HG02678 (cell line): ENCODE data around the gene CFAP210.
"Not testable (repeated sequence)": the region's sequence is repeated elsewhere in the genome, so short reads cannot be mapped to it uniquely, and the experiment has no call there.

ENCODE experiments used
- ATAC-seq: cut with Tn5 transposase; IDR thresholded peaks from one replicate; pipeline ENCODE4 v1.9.1; 2021; ENCODE audit warnings: mild to moderate bottlenecking, moderate library complexity; ENCODE audit not compliant: unreplicated experiment

The CFAP210 gene

DNA sequence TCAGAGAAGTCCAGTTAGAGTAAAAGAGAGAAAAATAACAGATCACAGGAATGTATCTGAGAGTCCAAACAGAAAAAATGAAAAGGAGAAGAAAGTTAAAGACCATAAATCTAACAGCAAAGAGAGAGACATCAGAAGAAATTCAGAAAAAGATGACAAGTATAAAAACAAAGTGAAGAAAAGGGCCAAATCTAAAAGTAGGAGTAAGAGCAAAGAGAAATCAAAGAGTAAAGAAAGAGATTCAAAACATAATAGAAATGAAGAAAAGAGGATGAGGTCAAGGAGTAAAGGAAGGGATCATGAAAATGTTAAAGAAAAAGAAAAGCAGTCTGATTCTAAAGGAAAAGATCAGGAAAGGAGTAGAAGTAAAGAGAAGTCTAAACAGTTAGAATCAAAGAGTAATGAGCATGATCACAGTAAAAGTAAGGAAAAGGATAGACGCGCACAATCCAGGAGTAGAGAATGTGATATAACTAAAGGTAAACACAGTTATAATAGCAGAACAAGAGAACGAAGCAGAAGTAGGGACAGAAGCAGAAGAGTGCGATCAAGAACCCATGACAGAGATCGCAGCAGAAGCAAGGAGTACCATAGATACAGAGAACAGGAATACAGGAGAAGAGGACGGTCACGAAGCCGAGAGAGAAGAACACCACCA is 57.6 kb downstream of the CFAP210 start:
- no peak for ATAC-seq

DNA sequence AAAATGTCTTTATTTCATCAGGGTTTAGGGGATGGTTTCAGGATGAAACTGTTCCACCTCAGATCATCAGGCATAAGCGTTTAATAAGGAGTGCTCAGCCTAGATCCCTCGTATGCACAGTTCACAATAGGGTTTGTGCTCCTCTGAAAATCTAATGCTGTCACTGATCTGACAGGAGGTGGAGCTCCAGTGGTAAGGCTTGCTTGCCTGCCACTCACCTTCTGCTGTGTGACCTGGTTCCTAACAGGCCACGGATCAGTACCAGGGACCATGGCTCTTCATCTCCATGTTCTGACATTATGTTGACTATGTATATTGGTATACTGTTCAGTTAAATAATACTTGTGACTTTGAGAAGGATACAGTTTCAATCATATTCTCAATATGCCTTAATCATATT is 68.4 kb downstream of the CFAP210 start:
- ATAC-seq = no peak

DNA sequence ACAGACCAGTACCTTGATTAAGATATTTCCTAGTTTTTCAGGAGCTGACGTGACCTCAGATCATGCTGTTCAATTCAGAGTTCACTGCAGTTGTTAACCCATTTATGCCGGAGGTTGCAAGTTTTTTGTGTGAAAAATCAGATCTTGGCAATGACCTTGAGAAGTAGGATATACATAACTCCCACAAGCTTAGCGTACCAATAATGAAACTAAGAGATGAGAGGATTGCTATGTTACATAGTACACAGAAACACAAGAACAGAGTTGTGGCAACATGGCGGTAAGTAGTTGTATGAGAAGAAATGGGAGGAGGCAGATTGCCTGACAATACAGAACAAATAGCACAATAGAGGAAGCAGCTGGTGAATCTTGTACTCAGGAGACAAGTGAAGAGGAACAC is 71.0 kb downstream of the CFAP210 start:
- ATAC-seq = no peak

DNA sequence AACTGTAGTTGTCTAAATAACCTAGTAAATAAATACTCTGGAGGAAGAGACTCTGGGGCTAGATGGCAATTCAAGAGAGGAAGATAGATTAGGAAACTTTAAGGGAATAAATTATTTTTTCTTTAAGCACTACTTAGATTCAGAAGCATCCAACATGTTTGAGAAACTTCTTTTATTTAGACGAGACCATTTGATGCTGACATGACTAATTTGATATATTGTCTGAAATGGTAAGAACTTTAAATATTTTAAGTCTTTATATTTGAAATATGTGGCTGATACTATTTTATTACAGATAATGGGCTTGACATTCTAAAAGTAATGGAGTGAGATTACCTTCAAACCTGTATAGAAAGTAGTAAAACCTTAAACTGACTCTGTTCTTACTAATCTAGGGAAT is 73.7 kb downstream of the CFAP210 start:
- ATAC-seq = no peak

DNA sequence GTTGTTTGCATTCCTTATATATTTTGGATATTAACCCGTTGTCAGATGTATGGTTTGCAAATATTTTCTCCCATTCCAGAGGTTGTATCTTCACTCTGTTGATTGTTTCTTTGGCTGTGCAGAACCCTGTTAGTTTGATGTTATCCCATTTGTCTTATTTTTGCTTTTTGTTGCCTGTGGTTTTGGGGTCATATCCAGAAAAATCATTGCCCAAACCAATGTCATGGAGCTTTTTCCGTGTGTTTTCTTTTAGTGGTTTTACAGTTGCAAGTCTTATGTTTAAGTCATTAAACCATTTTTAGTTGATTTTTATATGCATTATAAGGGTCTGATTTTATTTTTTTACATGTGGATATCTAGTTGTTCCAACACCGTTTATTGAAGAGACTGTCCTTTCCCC is 74.3 kb downstream of the CFAP210 start:
- no peak for ATAC-seq

DNA sequence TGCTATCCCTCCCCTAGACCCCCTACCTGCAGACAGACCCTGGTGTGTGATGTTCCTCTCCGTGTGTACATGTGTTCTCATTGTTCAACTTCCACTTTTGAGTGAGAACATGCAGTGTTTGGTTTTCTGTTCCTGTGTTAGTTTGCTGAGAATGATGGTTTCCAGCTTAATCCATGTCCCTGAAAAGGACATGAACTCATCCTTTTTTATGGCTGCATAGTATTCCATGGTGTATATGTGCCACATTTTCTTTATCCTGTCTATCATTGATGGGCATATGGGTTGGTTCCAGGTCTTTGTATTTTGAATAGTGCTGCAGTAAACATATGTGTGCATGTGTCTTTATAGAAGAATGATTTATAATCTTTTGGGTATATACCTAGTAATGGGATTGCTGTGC is 78.2 kb downstream of the CFAP210 start:
- not testable (repeated sequence) for ATAC-seq

DNA sequence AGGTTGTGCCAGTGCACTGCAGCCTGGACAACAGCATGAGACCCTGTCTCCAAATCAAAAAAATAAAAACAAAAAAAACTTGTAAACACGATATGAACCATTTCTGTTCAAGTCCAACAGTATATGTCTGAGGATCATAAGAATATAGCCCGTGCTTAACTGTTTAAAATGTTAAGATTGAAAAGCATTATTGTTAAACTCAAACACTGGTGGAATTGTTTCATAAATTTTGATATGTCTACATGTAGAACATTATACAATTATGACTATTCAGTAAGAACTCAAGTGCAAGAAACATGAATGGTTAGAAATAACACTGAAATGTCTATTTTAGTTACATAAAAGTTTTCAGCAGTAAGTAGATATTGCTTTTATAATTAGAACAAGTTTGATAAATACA is 80.3 kb downstream of the CFAP210 start:
- ATAC-seq = no peak

DNA sequence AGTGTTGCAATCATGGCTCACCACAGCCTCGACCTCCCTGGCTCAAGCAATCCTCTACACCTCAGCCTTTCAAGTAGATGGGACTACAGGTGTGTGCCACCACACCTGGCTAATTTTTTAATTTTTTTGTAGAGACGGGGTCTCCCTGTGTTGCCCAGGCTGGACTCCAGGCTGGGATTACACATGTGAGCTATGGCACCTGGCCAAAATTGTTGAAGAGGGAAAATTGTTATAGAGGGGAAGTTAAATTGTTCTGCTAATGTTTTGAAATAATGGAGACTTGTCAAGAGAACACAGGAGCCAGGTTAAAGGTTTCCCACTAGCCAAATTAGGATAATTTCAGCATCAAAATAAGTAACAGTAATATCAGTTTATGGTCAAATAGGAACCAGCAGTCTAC is 84.9 kb downstream of the CFAP210 start:
- no peak for ATAC-seq

DNA sequence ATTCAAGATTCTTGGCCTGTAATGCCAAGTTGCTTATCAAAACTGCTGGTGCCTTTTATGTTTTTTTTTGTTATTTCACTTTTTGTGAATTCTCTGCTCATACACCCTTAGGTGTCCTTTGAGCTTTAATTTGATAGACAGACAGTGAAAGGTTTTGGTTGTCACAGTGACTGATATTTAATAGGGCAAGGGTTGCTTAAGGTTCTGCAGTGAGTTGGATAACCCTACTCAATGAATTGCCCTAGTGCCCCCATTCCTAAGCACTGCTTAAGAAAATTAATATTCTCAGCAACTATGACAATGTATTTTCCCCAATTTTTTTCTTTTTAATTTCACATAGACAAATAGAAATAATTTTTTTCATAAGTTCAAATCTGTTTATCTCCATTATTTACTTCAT is 94.6 kb downstream of the CFAP210 start:
- no peak for ATAC-seq

DNA sequence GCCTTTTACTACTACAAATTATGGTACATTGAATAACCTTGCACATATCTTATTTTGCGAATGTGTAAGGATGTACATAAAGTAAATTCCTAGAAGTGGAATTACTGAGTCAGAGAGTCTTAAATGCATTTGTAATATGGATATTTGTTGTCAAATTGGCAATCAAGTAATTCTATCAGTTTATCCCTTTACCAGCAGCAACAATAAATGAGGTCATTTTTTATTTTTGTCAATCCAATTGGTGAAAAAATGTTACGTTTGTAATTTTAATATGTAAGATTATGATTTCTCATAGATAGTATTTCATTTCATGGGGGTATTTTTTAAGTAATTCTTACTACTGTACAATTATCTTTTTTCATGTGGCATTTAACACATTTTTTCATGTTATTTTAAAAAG is 95.2 kb downstream of the CFAP210 start:
- ATAC-seq = no peak

DNA sequence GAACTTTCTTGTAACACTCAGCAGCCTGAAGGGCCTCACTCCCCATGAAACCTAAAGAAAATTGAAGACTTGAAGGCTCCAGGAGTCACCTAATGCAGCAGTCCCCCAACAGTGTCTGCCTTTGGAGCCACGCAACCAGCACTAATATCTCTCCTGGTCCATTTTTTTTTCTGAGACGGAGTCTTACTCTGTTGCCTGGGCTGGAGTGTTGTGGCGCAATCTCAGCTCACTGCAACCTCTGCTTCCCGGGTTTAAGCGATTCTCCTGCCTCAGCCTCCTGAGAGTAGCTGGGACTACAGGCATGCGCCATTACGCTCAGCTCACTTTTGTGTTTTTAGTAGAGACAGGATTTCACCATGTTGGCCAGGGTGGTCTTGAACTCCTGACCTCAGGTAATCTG is 97.7 kb downstream of the CFAP210 start:
- not testable (repeated sequence) for ATAC-seq
